ENCODE data around the gene CCNI2. TPM values are rescaled to one million over a fixed set of nuclear protein-coding genes. Genes with fewer than 3 reads are reported as not detected.

CCNI2 gene
- total RNA-seq, 4 donors from 2014 or later, result not detected

DNA sequence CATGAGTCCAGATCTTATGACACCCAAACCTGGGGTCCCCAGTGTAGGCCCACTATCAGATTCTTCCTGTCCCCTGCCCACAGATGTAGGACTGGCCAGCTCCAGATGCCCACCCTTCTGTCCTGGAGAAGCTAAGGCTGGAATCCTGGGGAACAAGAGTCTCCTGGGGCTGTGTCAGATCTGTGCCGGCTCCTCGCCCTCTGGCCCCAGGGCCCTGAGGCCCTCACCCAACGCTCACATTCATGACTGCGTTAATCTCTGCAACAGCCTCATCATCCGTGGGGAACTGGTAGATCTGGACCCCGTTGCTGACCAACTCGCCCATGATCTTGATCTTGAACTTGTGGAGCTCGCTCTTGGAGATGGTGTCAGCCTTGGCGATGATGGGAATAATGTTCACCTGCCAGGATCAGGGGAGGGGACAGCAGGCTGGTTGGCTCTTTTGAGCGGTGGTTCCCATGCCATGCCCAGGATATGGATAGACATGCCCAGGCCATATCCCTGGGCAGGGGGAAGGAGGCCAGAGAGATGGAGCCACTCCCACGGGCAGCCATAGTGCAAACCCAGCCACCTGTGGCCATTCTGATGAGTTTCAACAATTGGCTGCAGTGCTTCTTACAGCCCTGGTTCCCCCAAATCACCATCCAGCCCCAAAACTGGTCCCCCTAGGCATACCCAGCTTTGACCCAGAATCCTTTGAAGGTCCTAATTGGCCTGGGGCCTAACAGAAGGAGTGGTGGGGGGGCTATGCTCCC lies 15.2 kb downstream of the CCNI2 start:
- H3K4me3 ChIP-seq, result no peak overlapping the region
- no peak for DNase-seq
- TF ChIP-seq, protein P1, sequence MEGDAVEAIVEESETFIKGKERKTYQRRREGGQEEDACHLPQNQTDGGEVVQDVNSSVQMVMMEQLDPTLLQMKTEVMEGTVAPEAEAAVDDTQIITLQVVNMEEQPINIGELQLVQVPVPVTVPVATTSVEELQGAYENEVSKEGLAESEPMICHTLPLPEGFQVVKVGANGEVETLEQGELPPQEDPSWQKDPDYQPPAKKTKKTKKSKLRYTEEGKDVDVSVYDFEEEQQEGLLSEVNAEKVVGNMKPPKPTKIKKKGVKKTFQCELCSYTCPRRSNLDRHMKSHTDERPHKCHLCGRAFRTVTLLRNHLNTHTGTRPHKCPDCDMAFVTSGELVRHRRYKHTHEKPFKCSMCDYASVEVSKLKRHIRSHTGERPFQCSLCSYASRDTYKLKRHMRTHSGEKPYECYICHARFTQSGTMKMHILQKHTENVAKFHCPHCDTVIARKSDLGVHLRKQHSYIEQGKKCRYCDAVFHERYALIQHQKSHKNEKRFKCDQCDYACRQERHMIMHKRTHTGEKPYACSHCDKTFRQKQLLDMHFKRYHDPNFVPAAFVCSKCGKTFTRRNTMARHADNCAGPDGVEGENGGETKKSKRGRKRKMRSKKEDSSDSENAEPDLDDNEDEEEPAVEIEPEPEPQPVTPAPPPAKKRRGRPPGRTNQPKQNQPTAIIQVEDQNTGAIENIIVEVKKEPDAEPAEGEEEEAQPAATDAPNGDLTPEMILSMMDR (IDR thresholded peaks at IDR 0.05), result no peak
- no peak for TF ChIP-seq POLR2A (IDR thresholded peaks at IDR 0.05)
- H3K27ac ChIP-seq, result no peak overlapping the region
- no peaks in the 10 kb centered on the region for H3K27me3 ChIP-seq
- no peaks in the 10 kb centered on the region for H3K36me3 ChIP-seq
- intact Hi-C loops (cut with DNase I; ENCODE audit: low total_unique reads), result no loop called here
- H3K9me3 ChIP-seq, result no peaks in the 10 kb centered on the region
- H3K4me1 ChIP-seq, result no peaks in the 10 kb centered on the region

DNA sequence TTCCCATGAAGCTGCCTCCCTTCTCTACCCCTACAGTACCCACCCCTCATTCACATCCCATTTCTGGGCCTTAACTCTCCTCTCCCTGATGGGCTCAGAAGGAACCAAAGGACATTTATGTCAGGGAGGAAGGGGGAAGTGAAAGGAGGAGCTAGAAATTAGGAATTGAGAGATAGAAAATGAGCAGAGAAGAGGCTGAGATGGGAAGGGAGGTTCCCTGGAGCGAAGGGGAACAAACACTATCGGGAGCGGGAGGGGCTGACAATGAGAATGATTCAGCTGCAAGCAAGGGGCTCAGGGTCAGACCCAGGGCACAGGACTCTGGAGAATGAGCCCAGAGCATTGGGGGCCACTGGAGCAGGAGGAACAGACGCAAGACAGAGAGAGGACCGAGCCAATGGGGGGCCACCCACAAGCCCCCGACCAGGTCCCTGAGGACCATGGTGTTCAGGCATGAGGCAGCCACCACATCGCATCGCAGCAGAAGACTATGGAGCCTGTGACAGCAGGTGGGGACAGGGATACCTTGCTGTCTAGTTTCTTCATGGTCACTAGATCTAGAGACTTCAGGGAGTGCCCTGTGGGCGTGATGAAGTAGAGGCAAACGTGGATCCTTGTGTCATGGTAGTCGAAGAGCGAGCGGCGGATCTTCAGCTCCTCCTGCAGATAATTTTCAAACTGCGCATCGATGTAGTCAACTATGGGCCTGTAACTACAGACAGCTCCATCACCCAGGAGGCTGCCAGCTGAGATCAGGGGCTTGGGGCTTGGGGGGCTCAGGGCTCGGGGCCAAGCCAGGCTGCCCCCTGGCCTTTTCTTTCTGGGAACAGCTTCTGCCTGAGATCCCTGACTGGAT lies 16.2 kb downstream of the CCNI2 start:
- Histone ChIP-seq H3K36me3 (no peaks in the 10 kb centered on the region), H3K27ac (no peak overlapping the region), H3K4me3 (no peak overlapping the region), H3K4me1 (no peaks in the 10 kb centered on the region), H3K9me3 (no peaks in the 10 kb centered on the region), H3K27me3 (no peaks in the 10 kb centered on the region)
- TF ChIP-seq POLR2A (IDR thresholded peaks at IDR 0.05), result no peak
- TF ChIP-seq, protein P1 (IDR thresholded peaks at IDR 0.05), result no peak
- intact Hi-C loops (cut with DNase I; ENCODE audit: low total_unique reads), result no loop called here
- no peak for DNase-seq

DNA sequence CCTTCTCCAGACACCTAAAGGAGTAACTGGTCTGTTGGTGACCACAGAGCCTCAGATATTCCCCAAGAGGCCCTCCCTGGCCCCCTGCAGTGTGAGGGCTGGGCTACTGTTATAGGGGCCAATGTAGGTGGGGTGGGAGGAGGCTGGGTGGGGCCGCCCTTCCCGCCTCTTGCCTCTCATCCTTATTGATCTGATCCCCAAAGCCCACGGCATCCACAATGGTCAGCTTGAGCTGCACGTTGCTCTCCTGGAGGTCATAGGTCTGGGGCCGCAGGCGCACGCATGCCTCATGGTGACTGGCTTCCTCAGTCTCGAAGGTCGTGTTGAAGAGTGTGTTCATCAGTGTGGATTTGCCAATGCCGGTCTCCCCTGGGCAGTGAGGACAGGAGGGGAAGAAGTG lies 16.8 kb downstream of the CCNI2 start:
- no peaks in the 10 kb centered on the region for H3K4me1 ChIP-seq

DNA sequence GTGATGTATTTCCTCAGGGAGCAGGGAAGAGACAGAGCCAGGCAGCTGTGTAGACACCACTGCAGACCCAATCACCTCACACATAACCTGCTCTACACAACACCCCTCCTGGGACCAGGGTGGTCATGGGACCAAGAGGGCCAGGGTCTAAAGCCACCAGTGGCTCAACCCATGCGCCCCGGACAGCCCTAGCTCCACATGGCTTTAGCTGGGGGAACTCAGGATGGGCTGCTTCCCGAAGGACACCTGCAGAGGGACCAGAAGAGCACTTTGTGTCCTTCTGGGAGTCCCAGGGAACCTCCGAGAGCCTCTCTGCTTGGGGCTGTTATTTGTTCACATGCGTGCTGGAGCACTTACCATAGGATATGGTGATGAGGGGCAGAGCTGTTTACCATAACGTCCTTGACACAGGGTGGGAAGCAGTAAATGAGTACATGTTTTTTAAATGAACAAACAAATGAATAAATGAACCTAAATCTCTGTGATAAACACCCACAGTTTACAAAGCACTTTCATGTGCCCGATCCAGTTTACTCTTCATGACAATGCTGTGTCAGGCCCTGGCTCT lies 17.5 kb downstream of the CCNI2 start:
- no peak for DNase-seq
- Histone ChIP-seq H3K4me1 (no peaks in the 10 kb centered on the region), H3K36me3 (no peaks in the 10 kb centered on the region), H3K27me3 (no peaks in the 10 kb centered on the region), H3K4me3 (no peak overlapping the region), H3K27ac (no peak overlapping the region), H3K9me3 (no peaks in the 10 kb centered on the region)
- TF ChIP-seq, protein P1 (IDR thresholded peaks at IDR 0.05), result no peak
- no peak for TF ChIP-seq POLR2A (IDR thresholded peaks at IDR 0.05)
- intact Hi-C loops (cut with DNase I; ENCODE audit: low total_unique reads), result no loop called here

More for the DNA sequence above, 16.8 kb downstream of the CCNI2 start:
- Histone ChIP-seq H3K4me3 (no peak overlapping the region), H3K36me3 (no peaks in the 10 kb centered on the region), H3K9me3 (no peaks in the 10 kb centered on the region), H3K27me3 (no peaks in the 10 kb centered on the region), H3K27ac (no peak overlapping the region)
- DNase-seq, result no peak
- intact Hi-C loops (cut with DNase I; ENCODE audit: low total_unique reads), result no loop called here
- TF ChIP-seq POLR2A (IDR thresholded peaks at IDR 0.05), result no peak
- TF ChIP-seq, protein P1 (IDR thresholded peaks at IDR 0.05), result no peak

All from uterus (tissue), 4 donors.